ENCODE results near the gene NALF2.

Gene NALF2

DNA sequence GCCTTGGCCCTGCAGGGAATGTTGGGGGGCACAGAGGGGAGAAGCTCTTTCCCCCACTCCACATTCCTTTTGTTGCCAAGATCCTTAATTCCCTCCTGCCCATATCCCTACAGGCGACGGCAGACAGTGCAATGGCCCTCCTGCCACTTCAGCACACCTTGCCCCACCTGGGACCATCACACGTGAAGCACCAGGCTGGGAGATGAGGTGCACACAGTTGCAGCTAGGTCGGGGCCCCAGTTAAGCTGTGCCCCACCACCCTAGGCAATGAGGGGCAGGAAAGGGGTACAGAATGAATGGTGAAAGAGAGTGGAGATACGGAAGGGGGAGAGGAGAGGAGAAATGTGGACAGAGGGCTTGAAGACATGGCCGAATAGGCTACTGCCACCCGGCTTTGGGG, 26.2 kb downstream of the NALF2 start:
- DNase-seq = no peak

DNA sequence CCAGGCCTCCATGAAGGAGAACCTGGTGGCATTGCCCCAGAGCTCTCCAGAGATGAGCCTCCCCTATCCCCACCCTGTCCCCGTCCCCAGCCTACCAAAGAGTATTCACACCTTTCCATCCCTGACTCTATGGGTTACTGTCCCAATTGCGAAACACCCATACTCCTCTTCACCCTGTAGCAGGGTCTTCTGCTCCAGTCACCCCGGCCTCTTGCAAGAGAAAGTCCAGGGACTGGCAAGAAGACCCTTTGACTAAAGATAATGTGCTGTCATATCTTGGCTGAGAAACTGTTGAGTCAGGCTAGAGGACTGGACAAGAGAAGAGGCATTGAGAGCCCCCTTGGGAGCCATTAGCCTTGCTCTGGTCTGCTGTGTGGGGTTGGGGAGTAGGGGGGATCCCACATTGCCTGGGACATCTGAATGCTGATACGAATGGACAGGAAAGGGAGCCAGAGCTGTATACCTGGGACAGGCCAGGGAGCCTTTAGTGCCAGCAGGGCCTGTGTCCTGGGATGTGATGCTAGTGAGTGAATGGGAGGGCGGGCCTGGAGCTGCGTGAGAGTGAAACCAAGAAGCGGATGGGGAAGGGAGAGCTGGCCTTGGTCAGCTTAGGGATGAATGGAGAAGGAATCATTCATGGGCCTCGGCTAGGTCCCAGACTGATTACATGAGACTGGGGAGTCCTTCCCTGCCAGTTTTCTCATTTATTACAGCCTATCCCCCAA, 27.1 kb downstream of the NALF2 start:
- no peak for DNase-seq

GRCh38 chrX:69535661-69536060, 31.5 kb downstream of the NALF2 start:
- DNase-seq = no peak

DNA sequence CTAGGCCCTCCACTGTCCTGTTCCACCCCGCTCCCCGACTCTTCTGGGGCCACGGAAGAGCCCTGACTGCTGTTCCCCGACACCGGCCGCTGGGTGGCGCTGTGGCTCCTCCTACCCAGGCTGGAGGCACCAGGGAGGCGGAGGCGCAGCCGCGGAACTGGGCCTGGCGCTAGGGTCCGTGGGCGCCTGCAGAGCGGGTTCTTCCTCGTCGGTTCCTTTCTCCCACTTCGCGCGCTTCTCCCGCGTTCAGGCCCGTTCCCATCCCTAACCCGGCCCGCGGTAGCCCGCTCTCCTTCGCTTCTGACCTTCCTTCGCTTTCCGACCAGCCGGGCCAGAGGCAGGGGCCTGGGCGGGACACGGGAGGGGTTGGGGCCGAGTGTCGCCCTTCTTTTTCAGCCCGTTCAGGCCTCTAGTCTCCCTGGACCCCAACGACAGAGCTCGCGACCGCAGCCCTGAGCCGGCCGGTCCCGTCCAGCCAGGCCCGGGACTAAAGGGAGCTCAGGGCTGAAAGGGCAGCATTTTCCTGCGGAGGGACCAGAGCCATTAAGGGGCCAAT, 34.3 kb downstream of the NALF2 start:
- DNase-seq = peak; percentile 62 to 73

DNA sequence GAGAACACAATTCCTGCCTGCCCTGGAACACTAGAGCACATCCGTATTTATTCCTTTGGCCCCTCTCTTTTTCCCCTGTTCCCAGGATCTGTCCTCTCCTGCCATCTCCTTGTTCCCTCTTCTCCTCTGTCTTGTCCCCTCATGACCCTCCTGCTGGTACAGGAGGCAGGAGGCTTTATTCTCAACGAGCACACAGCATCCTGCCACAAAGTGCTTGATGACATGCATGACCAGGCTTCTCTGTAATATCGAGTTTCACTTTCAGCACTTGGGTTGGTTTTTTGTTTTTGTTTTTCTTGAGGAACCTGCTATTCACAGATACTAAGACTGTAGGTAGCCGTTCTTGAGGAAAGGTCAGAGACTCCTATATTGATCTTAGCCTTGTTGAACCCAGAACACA, 35.3 kb downstream of the NALF2 start:
- DNase-seq = no peak

GRCh38 chrX:69541956-69542355, 37.8 kb downstream of the NALF2 start:
- no peak for DNase-seq

- no peak for DNase-seq
Measured at GRCh38 chrX:69543572-69543971, 39.4 kb downstream of the NALF2 start.

GRCh38 chrX:69546417-69546816, 42.3 kb downstream of the NALF2 start:
- no peak for DNase-seq

DNA sequence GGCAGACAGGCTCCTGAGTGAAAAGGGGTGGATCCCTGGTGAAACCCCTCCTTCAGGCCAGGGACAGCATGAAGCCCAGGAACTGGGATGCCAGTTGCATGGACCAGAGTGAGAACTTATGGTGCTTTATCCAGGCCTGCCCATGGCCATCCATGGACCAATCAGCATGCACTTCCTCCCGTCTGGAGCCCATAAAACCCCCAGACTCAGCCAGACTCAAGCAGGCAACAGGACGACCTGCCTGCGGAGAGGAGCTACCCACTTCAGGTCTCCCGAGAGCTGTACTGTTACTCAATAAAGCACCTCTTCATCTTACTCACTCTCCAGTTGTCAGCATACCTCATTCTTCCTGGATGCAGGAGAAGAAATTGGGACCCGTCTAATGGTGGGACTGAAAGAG, 42.9 kb downstream of the NALF2 start:
- DNase-seq = no peak

DNA sequence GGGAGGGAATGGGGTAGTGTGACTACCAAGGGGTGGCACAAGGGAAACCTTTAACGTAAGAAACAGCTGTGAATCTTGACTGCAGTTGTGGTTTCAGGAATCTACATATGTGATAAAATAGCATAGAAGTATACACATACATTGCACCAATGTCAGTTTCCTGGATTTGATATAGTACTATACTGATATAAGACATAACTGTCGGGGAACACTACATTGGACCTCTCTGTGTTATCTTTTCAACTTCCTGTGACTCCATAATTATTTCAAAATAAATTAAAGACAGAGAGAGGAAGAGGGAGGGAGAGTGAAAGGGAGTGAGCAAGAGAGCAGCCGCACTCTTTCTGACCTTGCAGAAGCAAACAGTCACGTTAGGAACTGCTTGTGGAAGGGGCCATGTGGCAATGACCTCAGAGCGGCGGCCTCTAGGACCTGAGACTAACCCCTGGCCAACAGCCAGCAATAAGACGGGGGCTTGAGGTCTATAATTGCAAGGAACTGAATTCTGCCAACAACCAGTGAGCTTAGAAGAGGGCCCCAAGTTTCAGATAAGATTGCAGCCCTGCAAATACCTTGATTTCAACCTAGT, 47.4 kb downstream of the NALF2 start:
- no peak for DNase-seq

DNA sequence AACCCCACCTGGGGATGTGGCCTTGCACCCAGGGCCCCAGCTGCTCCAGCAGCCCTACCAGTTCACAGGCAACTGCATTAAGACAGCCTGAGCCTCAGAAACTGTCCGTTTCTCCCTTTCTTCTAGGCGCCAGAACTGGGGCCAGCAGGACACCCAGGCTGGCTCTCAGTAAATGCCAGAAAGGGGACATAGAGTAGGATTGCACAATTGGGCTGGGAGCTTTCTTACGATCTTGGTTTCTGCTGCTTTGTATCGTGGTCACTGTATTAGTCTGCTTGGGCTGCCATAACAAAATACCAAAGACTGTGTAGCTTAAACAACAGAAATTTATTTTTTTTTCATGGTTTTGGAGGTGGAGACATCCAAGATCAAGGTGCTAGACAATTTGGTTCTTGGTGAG, 48.4 kb downstream of the NALF2 start:
- no peak for DNase-seq
